ENCODE results near the gene KANSL1. TPM values are rescaled to one million over a fixed set of nuclear protein-coding genes. Genes with fewer than 3 reads are reported as not detected.

KANSL1 gene
- total and polyA plus RNA-seq, 9 of the 15 experiments (the other 6 are each of a cell fraction or from before 2014, with no cell fraction given): 3.6 to 55.4 (median 31.8) TPM

DNA sequence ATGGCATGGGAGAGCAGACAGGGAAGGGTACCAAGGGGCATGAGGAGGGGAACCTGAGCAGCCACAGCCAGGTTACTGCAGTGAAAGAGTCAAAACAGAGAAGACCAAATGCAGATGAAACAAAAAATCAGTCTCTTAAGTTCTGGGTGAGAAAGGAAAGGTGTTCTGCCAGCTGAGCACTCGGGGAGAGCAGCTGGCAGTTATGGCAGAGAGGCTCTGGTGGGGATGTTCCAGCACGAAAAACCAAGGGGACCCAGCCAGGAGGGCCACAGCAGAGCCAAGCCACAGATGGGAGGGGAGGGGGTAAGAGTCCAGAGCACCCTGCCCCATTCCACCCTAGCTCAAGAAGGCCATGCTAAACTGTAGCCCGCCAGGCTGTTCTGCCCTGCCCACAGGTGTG, 162.5 kb downstream of the KANSL1 start:
- 93% methylated on average over 2 of the region's 3 CpGs for WGBS (ENCODE audit: insufficient coverage, low coverage, missing lambda C conversion rate)
- Histone ChIP-seq H3K4me1 (replicated peaks in 1 of 2; ENCODE audit: control insufficient read depth in 2 of 2, insufficient read depth in 2 of 2, low read length in 2 of 2) (peaks cover 0 to 3% of the 10 kb centered on the region in 2 experiments; a peak in 2 of 5 replicates), H3K9me3 (replicated peaks; ENCODE audit: control insufficient read depth, insufficient read depth, low read depth, low read length) (no peaks in the 10 kb centered on the region), H3K79me2 (ENCODE audit: control insufficient read depth, insufficient read depth, low read length) (no peaks in the 10 kb centered on the region), H2AFZ (ENCODE audit: low read depth, low read length) (no peak overlapping the region), H3K4me3 (no peak overlapping the region), H4K20me1 (replicated peaks; ENCODE audit: control insufficient read depth, insufficient read depth, low read length) (no peaks in the 10 kb centered on the region), H3K36me3 (ENCODE audit: control insufficient read depth, insufficient read depth, low read length) (peaks cover 80% of the 10 kb centered on the region), H3K27ac (ENCODE audit: extremely low read depth, low read depth, low read length) (no peak overlapping the region), H3K4me2 (ENCODE audit: insufficient read depth, low read length) (no peak overlapping the region), H3K9ac (ENCODE audit: insufficient read depth in 1 of 2, low read depth in 2 of 2, low read length in 2 of 2) (no peak overlapping the region), H3K9me1 (ENCODE audit: control insufficient read depth, insufficient read depth, low read length) (no peaks in the 10 kb centered on the region), H3K27me3 (ENCODE audit: control insufficient read depth in 2 of 2, insufficient read depth in 2 of 2, low read length in 2 of 2) (no peaks in the 10 kb centered on the region)
- CTCF ChIA-PET (ENCODE audit: low intra/inter-chr PET ratio): interaction anchor here (0.6 kb wide), 1 partner anchor 182 kb away, joined by 3 read pairs; no protein-coding TSS in a partner anchor
- intact Hi-C loops (cut with micrococcal nuclease) (no loop called here), in situ Hi-C loops (cut with MboI) (no loop called here)
- POLR2A ChIA-PET: interaction anchor here (0.8 kb wide), 1 partner anchor 17 kb away, joined by 5 read pairs; no protein-coding TSS in a partner anchor
- TF ChIP-seq SUPT5H (IDR thresholded peaks at IDR 0.05): 0 out of 2 replicates have a peak, but pooled peaks have one; percentile 16
- no peak for TF ChIP-seq EP400 (IDR thresholded peaks at IDR 0.05)
- TF ChIP-seq HDAC8 (tag; IDR thresholded peaks at IDR 0.05): no peak
- DNase-seq (ENCODE audit: extremely low read depth in 1 of 4, low spot score in 3 of 4) (no peak), FAIRE-seq (no peak), ATAC-seq (no peak)
- BruUV-seq (replicated peaks): no TSS peak

DNA sequence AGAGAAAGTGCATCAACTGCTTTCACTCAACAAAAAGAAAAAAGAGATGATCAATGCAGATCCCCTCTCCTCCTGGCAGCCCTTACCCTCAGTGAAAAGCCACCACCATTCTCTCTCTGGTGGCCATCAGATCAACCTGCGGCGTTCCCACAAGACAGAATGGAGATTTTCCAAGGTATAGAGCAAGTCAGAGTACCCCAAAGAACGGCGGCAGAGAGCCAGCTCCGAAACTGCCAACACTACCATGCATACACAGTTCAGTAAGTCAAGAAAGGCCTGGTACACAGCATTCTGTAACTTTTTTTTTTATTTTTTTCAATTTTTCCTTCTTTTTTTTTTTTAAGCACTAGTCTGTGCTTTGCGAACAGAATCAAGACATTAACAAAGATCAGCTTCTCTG, 163.6 kb downstream of the KANSL1 start:
- Histone ChIP-seq H3K4me3 (no peak overlapping the region), H3K36me3 (ENCODE audit: control insufficient read depth, insufficient read depth, low read length) (peaks cover 70% of the 10 kb centered on the region; the same call in 2 of the 3 replicates), H3K9me3 (replicated peaks; ENCODE audit: control insufficient read depth, insufficient read depth, low read depth, low read length) (no peaks in the 10 kb centered on the region), H3K4me1 (replicated peaks in 1 of 2; ENCODE audit: control insufficient read depth in 2 of 2, insufficient read depth in 2 of 2, low read length in 2 of 2) (peaks cover 0 to 6% of the 10 kb centered on the region in 2 experiments; a peak in 2 of 5 replicates), H3K27me3 (ENCODE audit: control insufficient read depth in 2 of 2, insufficient read depth in 2 of 2, low read length in 2 of 2) (no peaks in the 10 kb centered on the region), H3K27ac (ENCODE audit: extremely low read depth, low read depth, low read length) (no peak overlapping the region), H3K4me2 (ENCODE audit: insufficient read depth, low read length) (no peak overlapping the region), H3K9me1 (ENCODE audit: control insufficient read depth, insufficient read depth, low read length) (no peaks in the 10 kb centered on the region), H2AFZ (ENCODE audit: low read depth, low read length) (no peak overlapping the region), H3K79me2 (ENCODE audit: control insufficient read depth, insufficient read depth, low read length) (no peaks in the 10 kb centered on the region), H3K9ac (ENCODE audit: insufficient read depth in 1 of 2, low read depth in 2 of 2, low read length in 2 of 2) (no peak overlapping the region), H4K20me1 (replicated peaks; ENCODE audit: control insufficient read depth, insufficient read depth, low read length) (no peaks in the 10 kb centered on the region)
- POLR2A ChIA-PET: interaction anchor here (0.5 to 1.6 kb wide), 4 partner anchors 12 to 389 kb away, joined by 3 to 5 read pairs (median 3); no protein-coding TSS in a partner anchor
- intact Hi-C loops (cut with micrococcal nuclease) (no loop called here), in situ Hi-C loops (cut with MboI) (no loop called here)
- FAIRE-seq (no peak), ATAC-seq (no peak), DNase-seq (ENCODE audit: extremely low read depth in 1 of 4, low spot score in 3 of 4) (no peak)
- WGBS (ENCODE audit: insufficient coverage, low coverage, missing lambda C conversion rate): 98% methylated on average over 6 of the region's 6 CpGs
- TF ChIP-seq POLR2A (conservative IDR thresholded peaks at IDR 0.05): no peak
- TF ChIP-seq NFE2 (IDR thresholded peaks at IDR 0.05; ENCODE audit: low read depth): no peak
- TF ChIP-seq BRD9 (IDR thresholded peaks at IDR 0.05; ENCODE audit: low read depth, partially characterized antibody): no peak
- TF ChIP-seq, protein P1, sequence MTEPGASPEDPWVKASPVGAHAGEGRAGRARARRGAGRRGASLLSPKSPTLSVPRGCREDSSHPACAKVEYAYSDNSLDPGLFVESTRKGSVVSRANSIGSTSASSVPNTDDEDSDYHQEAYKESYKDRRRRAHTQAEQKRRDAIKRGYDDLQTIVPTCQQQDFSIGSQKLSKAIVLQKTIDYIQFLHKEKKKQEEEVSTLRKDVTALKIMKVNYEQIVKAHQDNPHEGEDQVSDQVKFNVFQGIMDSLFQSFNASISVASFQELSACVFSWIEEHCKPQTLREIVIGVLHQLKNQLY (CRISPR knock-in tag; conservative IDR thresholded peaks at IDR 0.05): no peak
- TF ChIP-seq, protein P2, sequence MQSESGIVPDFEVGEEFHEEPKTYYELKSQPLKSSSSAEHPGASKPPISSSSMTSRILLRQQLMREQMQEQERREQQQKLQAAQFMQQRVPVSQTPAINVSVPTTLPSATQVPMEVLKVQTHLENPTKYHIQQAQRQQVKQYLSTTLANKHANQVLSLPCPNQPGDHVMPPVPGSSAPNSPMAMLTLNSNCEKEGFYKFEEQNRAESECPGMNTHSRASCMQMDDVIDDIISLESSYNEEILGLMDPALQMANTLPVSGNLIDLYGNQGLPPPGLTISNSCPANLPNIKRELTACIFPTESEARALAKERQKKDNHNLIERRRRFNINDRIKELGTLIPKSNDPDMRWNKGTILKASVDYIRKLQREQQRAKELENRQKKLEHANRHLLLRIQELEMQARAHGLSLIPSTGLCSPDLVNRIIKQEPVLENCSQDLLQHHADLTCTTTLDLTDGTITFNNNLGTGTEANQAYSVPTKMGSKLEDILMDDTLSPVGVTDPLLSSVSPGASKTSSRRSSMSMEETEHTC (IDR thresholded peaks at IDR 0.05): no peak
- TF ChIP-seq BRCA1 (IDR thresholded peaks at IDR 0.05): no peak
- TF ChIP-seq BRCA1 (CRISPR knock-in tag; IDR thresholded peaks at IDR 0.05): no peak
- TF ChIP-seq SMC3 (conservative IDR thresholded peaks at IDR 0.05; ENCODE audit: insufficient read depth, low read depth, low read length): no peak
- TF ChIP-seq ZNF253 (CRISPR knock-in tag; conservative IDR thresholded peaks at IDR 0.05): no peak
- CTCF ChIA-PET (ENCODE audit: low intra/inter-chr PET ratio): interaction anchor here (0.9 kb wide), 1 partner anchor 11 kb away, joined by 3 read pairs; no protein-coding TSS in a partner anchor
- no TSS peak for BruUV-seq (replicated peaks)

Data from K562 (cell line).